IMR-90 (cell line): ENCODE measurements around the gene NT5C3B. TPM values are rescaled to one million over a fixed set of nuclear protein-coding genes. Genes with fewer than 3 reads are reported as not detected.

ENCODE experiments used
- ATAC-seq: fragments of 200-7000 bp; cut with Tn5 transposase; 2 replicates; pipeline ENCODE4 v1.9.1; 2020; ENCODE audit warnings: low read depth, mild to moderate bottlenecking, moderate library complexity
- BruUV-seq: library from RNA; stranded (reverse); fragments of 400-500 nt; replicated peaks from 2 replicates; lab custom pipeline; 2021; lab: Mats Ljungman, UMichigan
- CTCF ChIA-PET: fragments of 300-600 bp; formaldehyde crosslinking; extraction: SDS; loops from one replicate; lab custom pipeline; 2021; ENCODE audit warnings: antibody characterized with exemption; lab: Yijun Ruan, JAX
- POLR2A ChIA-PET: fragments of 300-600 bp; sonication (Branson Sonifier 250); formaldehyde crosslinking; loops from one replicate; lab custom pipeline; 2022; ENCODE audit warnings: antibody characterized with exemption; ENCODE audit not compliant: unreplicated experiment; lab: Charles Lee
- DNase-seq: peaks from one replicate; pipeline ENCODE4 v3.0.0; 2013
- H2AFZ ChIP-seq: replicated peaks from 2 replicates; pipeline ENCODE3; 2013; ENCODE audit warnings: low read length, mild to moderate bottlenecking; ENCODE audit not compliant: poor library complexity
- H2AK5ac ChIP-seq: 2 replicates; pipeline ENCODE4 v1.6.1; 2013; ENCODE audit warnings: low read depth, low read length, inconsistent platforms
- H2AK9ac ChIP-seq: replicated peaks from 2 replicates; pipeline ENCODE3; 2013; ENCODE audit warnings: mild to moderate bottlenecking, low read depth, low read length, moderate library complexity; ENCODE audit not compliant: poor library complexity
- H2BK120ac ChIP-seq: 2 replicates; pipeline ENCODE4 v1.6.1; 2013; ENCODE audit warnings: low read depth, low read length, inconsistent platforms
- H2BK15ac ChIP-seq: 3 replicates; pipeline ENCODE4 v1.6.1; 2013; ENCODE audit warnings: low read depth, low read length, inconsistent platforms
- H2BK20ac ChIP-seq: 2 replicates; pipeline ENCODE4 v1.6.1; 2013; ENCODE audit warnings: low read depth, mild to moderate bottlenecking, inconsistent platforms, low read length, moderate library complexity
- H2BK5ac ChIP-seq: 2 replicates; pipeline ENCODE4 v1.6.1; 2013; ENCODE audit warnings: mild to moderate bottlenecking, low read depth, low read length, inconsistent platforms; ENCODE audit not compliant: poor library complexity, severe bottlenecking
- H3K14ac ChIP-seq: replicated peaks from 2 replicates; pipeline ENCODE4 v1.6.1; 2013; ENCODE audit warnings: low read depth, low read length, inconsistent platforms
- H3K18ac ChIP-seq: 2 replicates; pipeline ENCODE4 v1.6.1; 2013; ENCODE audit warnings: low read depth, low read length, control low read depth
- H3K23ac ChIP-seq: 2 replicates; pipeline ENCODE4 v1.6.1; 2013; ENCODE audit warnings: low read depth, low read length, inconsistent platforms
- H3K27ac ChIP-seq: 2 replicates; pipeline ENCODE4 v1.5.1; 2013; ENCODE audit warnings: mild to moderate bottlenecking, control low read depth, low read length; ENCODE audit not compliant: insufficient read depth
- H3K27me3 ChIP-seq: 2 replicates; pipeline ENCODE4 v1.6.1; 2013; ENCODE audit warnings: low read length; ENCODE audit not compliant: control insufficient read depth, insufficient read depth
- H3K36me3 ChIP-seq: 2 replicates; pipeline ENCODE4 v1.6.1; 2013; ENCODE audit warnings: low read length, mixed read lengths; ENCODE audit not compliant: control insufficient read depth, insufficient read depth
- H3K4ac ChIP-seq: 2 replicates; pipeline ENCODE4 v1.6.1; 2013; ENCODE audit warnings: low read depth, low read length, inconsistent platforms
- H3K4me1 ChIP-seq: 2 replicates; pipeline ENCODE4 v1.6.1; 2013; ENCODE audit warnings: low read length, mixed read lengths; ENCODE audit not compliant: control insufficient read depth, insufficient read depth
- H3K4me2 ChIP-seq: 2 replicates; pipeline ENCODE4 v1.6.1; 2013; ENCODE audit warnings: low read depth, mild to moderate bottlenecking, control low read depth, low read length, moderate library complexity
- H3K4me3 ChIP-seq: 2 replicates; pipeline ENCODE4 v1.5.1; 2013; ENCODE audit warnings: low read depth, mild to moderate bottlenecking, control low read depth, low read length, moderate library complexity; ENCODE audit not compliant: insufficient read depth
- H3K56ac ChIP-seq: 2 replicates; pipeline ENCODE4 v1.6.1; 2013; ENCODE audit warnings: low read length, inconsistent platforms; ENCODE audit not compliant: insufficient read depth; ENCODE audit errors: extremely low read depth
- H3K79me1 ChIP-seq, 2 experiments: 2 replicates each; pipeline ENCODE4 v1.6.1; 2013; ENCODE audit warnings: low read length in 2 of 2, inconsistent platforms in 1 of 2, low read depth in 1 of 2
- H3K9ac ChIP-seq: 2 replicates; pipeline ENCODE4 v1.6.1; 2013; ENCODE audit warnings: low read depth, low read length, control low read depth
- H3K9me1 ChIP-seq: 2 replicates; pipeline ENCODE4 v1.6.1; 2013; ENCODE audit warnings: low read length, inconsistent platforms; ENCODE audit not compliant: insufficient read depth
- H3K9me3 ChIP-seq: 2 replicates; pipeline ENCODE4 v1.6.1; 2013; ENCODE audit warnings: low read length; ENCODE audit not compliant: control insufficient read depth, insufficient read depth
- H4K20me1 ChIP-seq: 2 replicates; pipeline ENCODE4 v1.6.1; 2013; ENCODE audit warnings: low read length, inconsistent platforms; ENCODE audit not compliant: insufficient read depth
- H4K5ac ChIP-seq: 2 replicates; pipeline ENCODE4 v1.6.1; 2013; ENCODE audit warnings: mild to moderate bottlenecking, low read depth, low read length, control low read depth
- H4K8ac ChIP-seq, 2 experiments: 2 replicates each; pipeline ENCODE4 v1.6.1; 2013; ENCODE audit warnings: low read depth in 2 of 2, low read length in 2 of 2, control low read depth in 1 of 2, inconsistent platforms in 1 of 2
- H4K91ac ChIP-seq: 2 replicates; pipeline ENCODE4 v1.6.1; 2013; ENCODE audit warnings: low read depth, low read length, inconsistent platforms; ENCODE audit not compliant: insufficient read depth
- BHLHE40 ChIP-seq: fragments of 150-350 bp; IDR thresholded peaks from 2 replicates; pipeline ENCODE4 v1.6.1; 2016; ENCODE audit warnings: mild to moderate bottlenecking, low read depth, low read length
- CEBPB ChIP-seq: IDR thresholded peaks from 2 replicates; pipeline ENCODE4 v1.6.1; 2012; ENCODE audit warnings: low read depth, low read length, improper control_type of control experiment
- CHD1 ChIP-seq: IDR thresholded peaks from 2 replicates; pipeline ENCODE4 v1.6.1; 2012; ENCODE audit warnings: low read depth, low read length, improper control_type of control experiment
- CTCF ChIP-seq: conservative IDR thresholded peaks from 2 replicates; pipeline ENCODE4 v1.5.1; 2012; ENCODE audit warnings: mild to moderate bottlenecking, low read depth, low read length, improper control_type of control experiment
- ELK1 ChIP-seq: fragments of 150-350 bp; IDR thresholded peaks from 2 replicates; pipeline ENCODE4 v1.6.1; 2016; ENCODE audit warnings: low read depth, mild to moderate bottlenecking, low read length, moderate library complexity, borderline replicate concordance
- MAFK ChIP-seq: IDR thresholded peaks from 2 replicates; pipeline ENCODE4 v1.6.1; 2012; ENCODE audit warnings: low read depth, low read length, improper control_type of control experiment
- MAZ ChIP-seq: IDR thresholded peaks from 2 replicates; pipeline ENCODE4 v1.6.1; 2012; ENCODE audit warnings: low read depth, mild to moderate bottlenecking, low read length, improper control_type of control experiment, moderate library complexity, borderline replicate concordance
- MXI1 ChIP-seq: IDR thresholded peaks from 2 replicates; pipeline ENCODE4 v1.6.1; 2012; ENCODE audit warnings: low read depth, mild to moderate bottlenecking, low read length, moderate library complexity, borderline replicate concordance
- RAD21 ChIP-seq: IDR thresholded peaks from 2 replicates; pipeline ENCODE4 v1.6.1; 2012; ENCODE audit warnings: low read length, improper control_type of control experiment
- RFX5 ChIP-seq: IDR thresholded peaks from 2 replicates; pipeline ENCODE4 v1.8.0; 2012; ENCODE audit warnings: low read depth, mild to moderate bottlenecking, low read length, moderate library complexity
- SMC3 ChIP-seq: fragments of 150-350 bp; IDR thresholded peaks from 2 replicates; pipeline ENCODE4 v1.6.1; 2016; ENCODE audit warnings: low read depth, mild to moderate bottlenecking, antibody characterized with exemption, low read length, moderate library complexity
- USF2 ChIP-seq: fragments of 150-350 bp; IDR thresholded peaks from 2 replicates; pipeline ENCODE4 v1.6.1; 2017; ENCODE audit warnings: mild to moderate bottlenecking, antibody characterized with exemption, low read length, low read depth
- WGBS, 2 experiments: methylation state at CpG; one replicate each; pipeline versions ENCODE4 v1.1.5 to v1.1.7; 2013; ENCODE audit warnings: missing lambda C conversion rate in 2 of 2; ENCODE audit not compliant: insufficient read length in 1 of 2; ENCODE audit errors: extremely low coverage in 2 of 2; 5-methylcytosine and 5-hydroxymethylcytosine counted together
- dilution Hi-C: fragments of 300-500 bp; cut with HindIII; formaldehyde crosslinking; loops from one replicate; pipeline ENCODE4 v1.14.3; 2018; ENCODE audit warnings: low sequenced_read_pairs; ENCODE audit not compliant: unreplicated experiment
- in situ Hi-C: fragments of 300-500 bp; cut with MboI; formaldehyde crosslinking; loops from 3 replicates; pipeline ENCODE4 v1.14.3; 2019; ENCODE audit warnings: low sequenced_read_pairs, inconsistent platforms, mixed read lengths
- intact Hi-C: fragments of 100-400 bp; cut with micrococcal nuclease; formaldehyde crosslinking; loops from 2 replicates; pipeline ENCODE4 v1.10.0; 2022
- polyA plus RNA-seq, 3 experiments: library from polyadenylated mRNA; depleted of rRNA; stranded (reverse); fragments of >200 nt; gene quantifications; 2 replicates each; pipeline ENCODE4 v1.2.3, GENCODE V29; 2012; ENCODE audit warnings: low replicate concordance in 1 of 3
- total RNA-seq: library from RNA; depleted of rRNA; stranded (reverse); fragments of >200 nt; gene quantifications from 2 replicates; pipeline ENCODE4 v1.2.3, GENCODE V29; 2012

The NT5C3B gene
- total and polyA plus RNA-seq, 2 of the 4 experiments (the other 2 are of a cell fraction): 59.9 to 92.7 TPM

GRCh38 chr17:41800601-41801373, 35.2 kb downstream of the NT5C3B start:
- Histone ChIP-seq H2BK5ac (no peak overlapping the region), H3K14ac (no peak overlapping the region), H3K4me3 (no peak overlapping the region), H2BK15ac (no peak overlapping the region), H3K27ac (no peak overlapping the region), H2BK120ac (peak overlapping the region; percentile 24; the same call in 1 of the 2 replicates), H3K23ac (no peak overlapping the region), H2AK9ac (peak overlapping the region; percentile 74), H2AFZ (peak overlapping the region; percentile 60), H3K18ac (no peak overlapping the region), H3K4me2 (no peak overlapping the region), H4K20me1 (no peaks in the 10 kb centered on the region), H4K5ac (no peak overlapping the region), H3K9me3 (no peaks in the 10 kb centered on the region), H4K8ac (peak overlapping the region in 1 of 2 experiments; percentile 78; a peak in 2 of 4 replicates), H3K79me1 (no peaks in the 10 kb centered on the region; a peak in 1 of 4 replicates), H3K27me3 (no peaks in the 10 kb centered on the region), H3K9ac (no peak overlapping the region), H3K4ac (peak overlapping the region; percentile 57), H2AK5ac (peak overlapping the region; percentile 84), H3K9me1 (no peaks in the 10 kb centered on the region), H3K56ac (no peak overlapping the region), H3K4me1 (peaks cover 11% of the 10 kb centered on the region), H2BK20ac (no peak overlapping the region), H4K91ac (no peak overlapping the region; the same call in 1 of the 2 replicates), H3K36me3 (peaks cover 9% of the 10 kb centered on the region)
- intact Hi-C loops (loop anchor here (1.0 kb wide), 2 partner anchors 23 to 62 kb away; no protein-coding TSS in a partner anchor), dilution Hi-C loops (no loop called here), in situ Hi-C loops (loop anchor here (5.0 kb wide), 1 partner anchor 63 kb away; no protein-coding TSS in a partner anchor)
- TF ChIP-seq CEBPB (no peak), SMC3 (no peak), MXI1 (no peak), BHLHE40 (no peak), ELK1 (no peak), CTCF (no peak), USF2 (no peak), RFX5 (no peak), CHD1 (no peak), RAD21 (no peak), MAZ (no peak), MAFK (no peak)
- POLR2A ChIA-PET: no interaction called here
- no TSS peak for BruUV-seq
- no CpG with 5 or more reads among the region's 18 CpGs for WGBS, 2 experiments
- ATAC-seq (peak; percentile 34), DNase-seq (no peak)
- CTCF ChIA-PET: interaction anchor here (0.6 to 2.1 kb wide), 3 partner anchors 23 to 63 kb away, joined by 5 to 8 read pairs (median 7); no protein-coding TSS in a partner anchor
